DND-41 (cell line): ENCODE results near the gene SMCO4.

Experiments used
- CTCF ChIP-seq: IDR thresholded peaks from 2 replicates; pipeline ENCODE4 v1.5.1; 2012; ENCODE audit warnings: borderline replicate concordance, low read length, moderate library complexity, mild to moderate bottlenecking; ENCODE audit not compliant: poor library complexity, severe bottlenecking; ENCODE audit errors: extremely low read depth
- EZH2 ChIP-seq: IDR thresholded peaks from 3 replicates; pipeline ENCODE4 v1.6.1; 2012; ENCODE audit warnings: borderline replicate concordance, low read depth, mild to moderate bottlenecking, moderate library complexity, low read length, inconsistent platforms; ENCODE audit not compliant: severe bottlenecking

- TF ChIP-seq CTCF (no peak), EZH2 (no peak)
Observed at GRCh38 chr11:93458286-93458685, 84.9 kb downstream of the SMCO4 start.
